Activated CD4-positive, CD25-positive, alpha-beta regulatory T cell treated with anti-CD3 and anti-CD28 coated beads, Interleukin-2, amount 50 U/mL, for 72 hours (primary cell): ENCODE data around the gene DEPDC5.

ENCODE experiments used
- DNase-seq: peaks from one replicate; pipeline ENCODE4 v3.0.0; 2021

The DEPDC5 gene

GRCh38 chr22:31853736-31854495 lies 100.1 kb downstream of the DEPDC5 start:
- no peak for DNase-seq

DNA sequence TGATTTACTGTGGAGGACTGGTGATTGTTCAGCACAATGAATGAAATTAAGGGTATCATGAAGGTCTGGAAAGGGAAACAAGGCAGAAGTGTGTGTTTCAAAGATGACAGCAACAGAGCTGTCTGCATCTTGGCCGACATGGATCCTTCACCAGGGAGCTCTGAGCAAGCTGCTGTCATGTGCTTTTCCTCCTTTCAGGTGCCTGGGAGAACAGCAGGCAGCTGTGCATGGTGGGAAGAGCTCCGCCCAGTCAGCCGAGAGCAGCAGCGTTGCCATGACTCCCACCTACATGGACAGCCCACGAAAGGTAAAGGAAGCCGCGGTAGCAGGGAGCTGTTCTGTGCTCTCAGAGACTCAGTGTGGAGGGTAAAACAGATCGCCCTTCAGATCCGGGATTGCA lies 103.4 kb downstream of the DEPDC5 start:
- no peak for DNase-seq

DNA sequence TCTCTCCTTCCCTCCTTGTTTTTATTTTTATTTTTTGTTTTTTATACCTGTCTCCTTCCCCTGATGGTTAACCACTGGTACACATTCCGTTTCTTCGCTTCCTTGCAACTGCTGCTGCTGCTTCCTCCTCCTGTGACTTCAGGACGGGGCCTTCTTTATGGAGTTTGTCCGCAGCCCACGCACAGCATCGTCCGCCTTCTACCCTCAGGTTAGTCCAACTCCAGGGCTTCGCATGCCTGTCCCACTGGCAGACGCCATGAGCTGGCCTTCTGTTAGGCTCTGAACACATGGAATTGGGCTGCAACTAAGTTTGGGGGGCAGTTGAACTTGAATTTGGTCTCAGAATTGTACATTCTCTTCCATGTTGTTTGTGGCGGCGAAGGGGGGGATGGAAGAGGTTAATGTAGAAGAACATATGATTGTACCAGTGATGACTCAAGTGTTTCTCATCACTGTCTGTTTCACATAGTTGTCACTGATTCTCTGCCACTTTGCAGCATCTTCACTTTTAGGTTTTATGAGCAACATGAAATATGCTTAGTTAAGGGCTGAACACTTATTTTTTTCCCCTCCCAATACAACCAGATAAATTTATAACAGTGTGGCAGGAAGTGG lies 107.5 kb downstream of the DEPDC5 start:
- DNase-seq: no peak

- no peak for DNase-seq
These were observed 113.1 kb downstream of the DEPDC5 start for GRCh38 chr22:31866918-31867317.

- no peak for DNase-seq
These were observed 113.8 kb downstream of the DEPDC5 start for GRCh38 chr22:31867386-31868153.

GRCh38 chr22:31869739-31870138 lies 115.9 kb downstream of the DEPDC5 start:
- no peak for DNase-seq

GRCh38 chr22:31870890-31871289 lies 117.1 kb downstream of the DEPDC5 start:
- DNase-seq: no peak

DNA sequence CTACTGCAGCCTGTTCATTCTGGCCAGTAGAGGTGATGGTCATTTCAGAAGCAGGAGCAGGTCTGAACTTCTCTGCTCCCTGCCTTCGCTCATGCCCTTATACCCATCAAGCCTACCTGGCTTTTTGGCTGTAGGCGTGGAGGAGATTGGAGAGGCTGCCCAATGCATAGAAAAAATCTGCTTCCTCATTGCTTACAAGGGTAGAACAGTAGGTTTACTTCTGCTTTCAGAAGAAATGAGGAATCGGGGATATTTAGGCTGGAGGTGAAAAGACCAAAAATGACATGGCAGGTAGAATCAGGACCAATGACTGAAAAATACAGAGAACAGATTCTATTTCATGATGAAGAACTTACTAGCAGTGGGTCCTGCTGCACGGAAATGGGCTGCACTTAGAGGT lies 117.7 kb downstream of the DEPDC5 start:
- DNase-seq: no peak

DNA sequence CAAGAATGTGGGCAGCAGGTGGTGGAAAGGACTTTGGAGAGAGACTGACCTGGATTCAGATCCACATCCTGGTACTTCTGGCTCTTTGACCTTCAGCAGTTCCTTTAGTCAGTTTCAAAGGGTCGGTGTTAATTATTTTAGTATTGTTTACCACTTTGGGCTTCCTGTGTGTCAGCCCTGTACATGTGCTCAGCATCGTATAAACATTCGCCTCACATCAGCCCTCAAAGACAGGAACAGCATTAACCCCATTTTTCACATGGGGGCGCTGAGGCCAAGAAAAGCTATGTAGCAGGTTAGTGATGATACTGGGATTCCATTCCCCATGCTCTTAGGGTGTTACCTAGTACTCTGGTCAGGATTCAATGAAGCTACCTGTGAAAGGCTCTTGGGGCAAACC lies 118.4 kb downstream of the DEPDC5 start:
- DNase-seq: no peak

DNA sequence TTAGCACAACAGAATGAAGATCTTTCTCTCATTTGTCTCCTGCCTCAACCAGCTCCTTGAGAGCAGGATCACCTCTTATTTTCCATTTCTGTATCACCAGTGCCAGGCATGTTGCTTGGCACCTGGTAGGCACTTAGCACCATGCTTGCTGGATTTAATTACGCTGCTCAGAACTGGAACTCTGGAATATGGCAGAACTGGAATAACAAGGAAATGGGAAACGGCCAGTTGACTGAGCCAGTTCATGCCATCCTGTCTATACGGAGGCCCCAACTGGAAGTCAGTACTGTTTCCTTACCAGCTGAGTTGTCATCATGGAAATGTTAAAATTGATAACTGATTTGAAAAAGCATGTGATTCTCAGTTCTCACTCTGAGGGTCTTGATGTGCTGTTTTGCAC lies 121.0 kb downstream of the DEPDC5 start:
- no peak for DNase-seq

DNA sequence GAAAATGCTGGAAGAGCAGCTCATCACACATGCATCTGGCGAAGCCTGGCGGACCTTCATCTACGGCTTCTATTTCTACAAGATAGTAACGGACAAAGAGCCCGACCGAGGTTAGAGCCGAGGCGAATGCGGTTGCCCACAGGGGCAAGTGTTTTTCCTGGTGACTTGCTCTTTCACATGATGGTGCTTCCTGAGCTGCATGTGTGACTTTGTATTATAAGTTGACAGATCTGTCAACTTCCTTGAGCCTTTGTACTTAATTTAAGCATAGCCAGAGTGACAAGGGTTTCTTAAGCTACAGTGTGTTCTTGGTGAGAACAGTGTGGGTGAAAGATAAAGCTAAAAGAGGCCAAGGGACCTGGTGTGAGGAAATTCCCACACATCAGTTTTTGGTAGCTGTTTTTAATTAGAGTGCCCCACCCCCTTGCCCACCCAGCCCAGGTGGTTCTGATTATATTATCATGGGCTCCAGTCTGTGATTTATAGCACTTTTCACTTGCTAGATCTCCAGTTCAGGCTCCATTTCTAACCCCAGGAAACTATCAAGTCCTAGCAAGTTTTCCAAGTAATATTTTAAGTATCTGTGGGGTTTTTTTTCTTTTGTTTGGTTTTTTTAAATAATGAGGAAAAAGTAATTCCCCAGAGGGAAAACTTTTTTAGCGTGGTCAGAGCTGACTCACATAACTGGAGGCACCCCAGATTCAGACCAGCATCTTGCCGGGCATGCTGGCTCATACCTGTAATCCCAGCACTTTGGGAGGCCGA lies 122.5 kb downstream of the DEPDC5 start:
- DNase-seq: no peak

- no peak for DNase-seq
These were observed 125.8 kb downstream of the DEPDC5 start for GRCh38 chr22:31879585-31879984.

GRCh38 chr22:31881200-31881599 lies 127.4 kb downstream of the DEPDC5 start:
- no peak for DNase-seq

DNA sequence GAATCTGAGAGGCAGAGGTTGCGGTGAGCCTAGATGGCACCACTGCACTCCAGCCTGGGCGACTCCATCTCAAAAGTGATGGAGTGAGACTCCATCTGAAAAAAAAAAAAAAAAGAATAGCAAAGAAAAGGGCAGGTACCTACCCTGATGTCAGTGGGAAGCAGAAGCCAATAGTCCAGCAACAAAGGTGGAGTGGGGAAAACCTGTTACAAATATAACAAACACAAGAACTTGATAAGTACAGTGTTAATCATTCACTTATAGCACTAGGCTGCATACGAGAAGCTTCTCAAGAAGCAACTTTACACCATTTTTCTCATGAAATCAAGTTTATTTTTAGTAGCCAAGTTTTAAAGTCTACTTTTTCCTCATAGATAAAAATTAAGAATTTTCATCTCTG lies 128.0 kb downstream of the DEPDC5 start:
- DNase-seq: no peak

DNA sequence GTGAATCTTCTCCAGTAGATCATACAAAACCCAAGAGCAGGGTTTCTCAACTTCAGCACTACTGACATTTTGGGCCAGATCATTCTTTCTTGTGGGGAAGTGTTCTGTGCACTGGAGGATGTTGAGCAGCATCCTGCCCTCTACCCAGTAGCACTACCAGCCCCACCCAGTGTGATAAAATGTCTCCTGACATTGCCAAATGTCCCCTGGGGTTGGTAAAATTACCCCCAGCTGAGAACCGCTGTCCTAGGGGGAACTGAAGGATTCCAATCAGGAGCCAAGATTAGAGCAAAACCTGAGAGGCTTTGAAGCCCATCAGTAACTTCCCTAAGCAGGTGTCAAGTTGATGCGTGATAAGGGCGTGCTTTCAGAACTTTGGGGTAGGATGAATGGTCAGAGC lies 129.2 kb downstream of the DEPDC5 start:
- no peak for DNase-seq

DNA sequence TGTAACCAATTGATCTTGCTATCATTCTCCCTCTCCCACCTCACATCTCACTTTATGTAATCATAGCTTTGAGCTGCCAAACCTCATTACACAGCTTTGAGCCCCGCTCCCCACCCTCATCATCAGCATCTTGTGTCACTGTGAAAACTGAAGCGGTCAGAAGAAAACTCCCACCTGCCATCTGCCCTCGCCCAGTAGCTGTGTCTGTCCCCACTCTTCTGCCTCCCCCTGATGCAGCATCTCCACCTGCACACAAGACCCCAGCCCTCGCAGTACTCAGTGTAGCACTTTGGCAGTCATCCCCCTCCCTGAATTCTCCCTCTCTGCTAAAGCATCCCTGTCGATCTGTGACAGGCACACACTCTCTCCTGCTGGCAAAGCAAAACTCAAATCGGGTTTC lies 130.2 kb downstream of the DEPDC5 start:
- no peak for DNase-seq

DNA sequence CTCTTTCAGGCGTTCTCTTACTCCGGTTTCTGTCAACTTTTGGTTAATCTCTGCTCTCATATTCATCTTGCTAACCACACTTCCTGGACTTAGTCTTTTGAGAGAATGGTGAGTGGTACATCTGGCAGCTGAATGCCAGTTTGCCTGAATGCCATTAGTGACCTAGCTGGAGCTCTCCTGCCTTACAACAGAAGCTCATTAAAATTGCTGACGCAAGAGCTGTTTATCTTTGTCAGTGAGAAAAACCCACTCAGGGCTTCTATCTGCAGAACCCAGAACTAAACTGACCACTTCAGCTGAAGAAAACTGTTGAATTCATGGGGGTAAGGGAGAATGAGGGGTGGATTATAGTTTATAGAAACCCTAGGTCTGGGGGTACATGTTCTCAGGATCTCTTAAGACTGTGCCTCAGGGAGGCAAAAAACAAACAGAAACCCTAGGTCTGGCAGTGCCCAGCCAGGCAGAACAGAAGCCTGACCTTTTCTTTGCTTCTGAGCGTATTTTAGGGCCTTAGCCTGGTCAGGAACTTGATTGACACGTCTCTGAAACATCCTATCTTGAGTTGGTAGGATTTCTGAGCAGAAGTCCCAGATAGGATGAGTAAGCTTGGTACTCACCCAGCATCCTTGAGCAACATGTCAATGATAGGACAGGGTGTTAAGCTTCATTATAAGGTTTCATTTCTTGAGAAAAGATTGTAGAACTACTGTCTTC lies 137.7 kb downstream of the DEPDC5 start:
- no peak for DNase-seq

DNA sequence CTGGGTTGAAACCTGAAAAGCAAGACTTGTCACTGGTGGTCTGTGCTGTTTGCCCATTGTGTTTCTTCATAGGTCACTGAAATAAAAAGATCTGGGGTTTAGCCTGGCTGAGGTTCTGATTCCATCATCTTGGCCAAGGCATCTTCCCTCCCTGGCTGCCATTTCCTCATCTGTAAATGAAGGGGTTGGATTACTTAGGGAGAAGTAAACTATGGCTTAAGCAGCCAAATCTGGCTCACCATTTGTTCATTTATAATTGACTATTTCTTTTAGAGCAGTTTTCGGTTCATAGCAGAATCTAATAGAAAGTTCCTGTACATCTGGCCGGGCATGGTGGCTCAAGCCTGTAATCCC lies 138.2 kb downstream of the DEPDC5 start:
- DNase-seq: no peak

- no peak for DNase-seq
These were observed 139.6 kb downstream of the DEPDC5 start for GRCh38 chr22:31893460-31893859.

DNA sequence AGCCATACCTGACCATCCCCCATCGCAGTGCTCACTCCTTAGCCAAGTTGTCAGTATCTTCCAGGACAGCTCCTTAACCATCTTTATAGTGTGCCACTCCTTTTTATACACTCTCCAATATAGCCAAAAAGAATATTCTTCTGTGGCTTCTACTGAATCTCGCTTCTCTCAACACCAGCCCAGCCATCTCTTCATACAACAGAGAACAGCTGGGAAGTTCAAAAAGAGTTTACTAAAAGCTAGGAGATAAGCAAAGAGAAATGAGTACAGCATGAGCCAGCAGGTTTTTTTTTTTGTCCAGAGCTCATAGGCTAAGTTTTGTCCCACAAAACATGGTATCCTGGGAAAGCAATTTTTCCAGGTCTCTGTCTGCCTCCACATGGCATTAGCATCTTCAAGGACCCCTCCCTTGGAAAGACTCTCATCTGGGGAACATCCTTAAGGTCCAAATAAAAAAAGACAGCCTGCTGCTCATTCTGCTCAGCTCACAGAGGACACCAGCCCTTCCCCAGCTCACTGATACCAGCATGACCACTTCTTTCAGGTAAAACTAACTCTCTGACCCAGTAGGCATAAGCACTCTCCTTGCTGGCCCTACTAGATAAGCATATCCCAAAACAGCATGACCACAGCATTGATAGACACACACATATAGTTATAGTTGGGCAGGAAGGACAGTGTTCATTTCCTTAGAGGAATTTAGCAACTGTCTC lies 141.7 kb downstream of the DEPDC5 start:
- DNase-seq: no peak

GRCh38 chr22:31896472-31896871 lies 142.7 kb downstream of the DEPDC5 start:
- DNase-seq: no peak
